Stomach smooth muscle (tissue), 2 donors: ENCODE data around the gene CCDC172.

ENCODE experiments used
- H3K27ac ChIP-seq: one replicate; pipeline ENCODE4 v1.7.0; 2013; ENCODE audit warnings: mild to moderate bottlenecking, low read length, inconsistent platforms
- H3K27me3 ChIP-seq, 2 donors: one replicate each; pipeline ENCODE4 v1.7.0; 2013; ENCODE audit warnings: low read length in 2 of 2; ENCODE audit not compliant: insufficient read depth in 2 of 2, control insufficient read depth in 1 of 2
- H3K36me3 ChIP-seq, 2 donors: one replicate each; pipeline ENCODE4 v1.7.0; 2013; ENCODE audit warnings: low read length in 2 of 2; ENCODE audit not compliant: control insufficient read depth in 2 of 2, insufficient read depth in 2 of 2
- H3K4me1 ChIP-seq: one replicate; pipeline ENCODE4 v1.7.0; 2013; ENCODE audit warnings: low read length; ENCODE audit not compliant: control insufficient read depth, insufficient read depth
- H3K4me3 ChIP-seq, 2 donors: one replicate each; pipeline ENCODE4 v1.7.0; 2013; ENCODE audit warnings: low read length in 2 of 2
- H3K9ac ChIP-seq, 2 donors: one replicate each; pipeline ENCODE4 v1.7.0; 2013; ENCODE audit warnings: low read length in 2 of 2, mild to moderate bottlenecking in 1 of 2
- H3K9me3 ChIP-seq, 2 donors: one replicate each; pipeline ENCODE4 v1.7.0; 2013; ENCODE audit warnings: low read length in 2 of 2; ENCODE audit not compliant: control insufficient read depth in 2 of 2
- donor health status: healthy.
- donor health status: Pancreatic carcinoma.

The CCDC172 gene

DNA sequence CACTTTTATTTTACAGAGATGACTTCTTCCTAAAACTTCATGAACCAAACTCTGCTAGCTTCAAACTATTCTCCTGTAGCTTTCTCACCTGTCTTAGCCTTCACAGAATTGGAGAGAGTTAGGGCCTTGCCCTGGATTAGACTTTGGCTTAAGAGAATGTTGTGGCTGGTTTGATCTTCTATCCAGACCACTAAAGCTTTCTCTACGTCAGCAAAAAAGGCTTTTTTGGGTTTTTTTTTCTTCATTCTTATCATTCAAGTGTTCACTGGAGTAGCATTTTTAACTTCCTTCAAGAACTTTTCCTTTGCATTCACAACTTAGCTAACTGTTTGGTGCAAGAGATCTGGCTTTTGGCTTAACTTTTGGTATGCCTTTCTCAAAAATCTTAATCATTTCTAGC, 19.3 kb upstream of the CCDC172 start:
- H3K4me3 ChIP-seq, result no peak overlapping the region
- H3K27me3 ChIP-seq, result no peaks in the 10 kb centered on the region
- H3K4me1 ChIP-seq, result no peaks in the 10 kb centered on the region
- H3K9ac ChIP-seq, result no peak overlapping the region
- H3K36me3 ChIP-seq, result no peaks in the 10 kb centered on the region
- H3K9me3 ChIP-seq, result no peaks in the 10 kb centered on the region
- H3K27ac ChIP-seq, result no peak overlapping the region

DNA sequence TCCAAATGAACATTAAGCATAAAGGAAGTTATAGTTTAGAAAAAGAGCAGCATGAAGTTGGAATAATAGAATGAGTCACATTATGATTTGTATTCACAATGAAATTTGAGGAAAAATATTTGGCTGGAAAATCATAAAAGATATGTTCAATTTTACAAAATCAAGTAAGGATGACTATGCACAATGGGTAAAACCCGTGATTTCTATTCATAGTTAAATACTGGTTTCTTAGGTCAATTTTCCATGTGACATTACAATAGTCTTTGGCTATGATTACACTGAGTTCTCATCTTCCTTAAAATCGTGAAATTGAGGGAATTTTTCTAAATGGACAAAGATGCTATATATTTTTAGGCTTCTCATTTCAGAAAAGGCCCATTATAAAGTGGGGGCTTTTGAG, 17.4 kb upstream of the CCDC172 start:
- no peaks in the 10 kb centered on the region for H3K36me3 ChIP-seq
- H3K9ac ChIP-seq, result no peak overlapping the region
- no peaks in the 10 kb centered on the region for H3K9me3 ChIP-seq
- no peak overlapping the region for H3K4me3 ChIP-seq
- no peaks in the 10 kb centered on the region for H3K27me3 ChIP-seq
- H3K4me1 ChIP-seq, result no peaks in the 10 kb centered on the region
- H3K27ac ChIP-seq, result no peak overlapping the region

DNA sequence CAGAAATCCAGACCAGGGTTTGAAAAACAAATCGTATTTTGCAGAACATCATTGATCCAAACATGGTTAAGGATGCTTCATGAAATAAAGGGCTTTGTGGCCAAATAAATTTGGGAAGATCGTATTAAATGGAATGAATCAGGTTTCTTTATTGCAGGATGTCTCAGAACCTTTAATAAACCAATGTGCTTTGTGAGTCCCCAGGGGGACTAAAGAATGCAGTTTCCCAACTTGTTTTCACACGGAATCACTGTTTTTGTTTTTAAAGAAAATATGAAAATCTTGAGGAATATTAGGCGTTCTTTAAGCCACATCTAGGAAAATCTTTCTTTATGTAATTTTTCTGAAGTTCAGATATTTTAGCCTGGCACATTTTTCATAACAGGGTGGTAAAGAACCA, 16.8 kb upstream of the CCDC172 start:
- H3K4me1 ChIP-seq, result no peaks in the 10 kb centered on the region
- H3K27ac ChIP-seq, result no peak overlapping the region
- no peak overlapping the region for H3K4me3 ChIP-seq
- no peaks in the 10 kb centered on the region for H3K9me3 ChIP-seq
- H3K27me3 ChIP-seq, result no peaks in the 10 kb centered on the region
- no peak overlapping the region for H3K9ac ChIP-seq
- H3K36me3 ChIP-seq, result no peaks in the 10 kb centered on the region

DNA sequence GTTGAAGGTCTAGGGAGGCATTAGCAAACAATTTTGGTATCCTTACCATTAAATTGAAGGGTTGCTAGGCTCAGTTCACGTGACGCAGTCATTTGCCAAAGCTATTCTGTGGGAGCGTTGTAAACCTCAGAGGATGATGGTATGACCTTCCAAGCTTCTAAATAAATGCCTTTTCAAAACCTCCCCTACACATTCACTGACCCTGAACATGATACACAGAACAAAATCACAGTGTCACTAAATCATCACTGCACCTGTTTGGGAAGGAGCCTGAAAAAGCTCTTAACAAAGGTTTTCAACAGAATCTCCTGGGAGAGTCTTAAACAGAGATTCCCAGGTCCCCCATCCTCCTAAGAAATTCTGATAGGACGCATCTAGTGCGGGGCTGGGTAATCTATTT, 13.2 kb upstream of the CCDC172 start:
- Histone ChIP-seq H3K4me1 (no peaks in the 10 kb centered on the region), H3K36me3 (no peaks in the 10 kb centered on the region), H3K9me3 (no peaks in the 10 kb centered on the region), H3K27ac (no peak overlapping the region), H3K27me3 (no peaks in the 10 kb centered on the region), H3K9ac (no peak overlapping the region), H3K4me3 (no peak overlapping the region)

DNA sequence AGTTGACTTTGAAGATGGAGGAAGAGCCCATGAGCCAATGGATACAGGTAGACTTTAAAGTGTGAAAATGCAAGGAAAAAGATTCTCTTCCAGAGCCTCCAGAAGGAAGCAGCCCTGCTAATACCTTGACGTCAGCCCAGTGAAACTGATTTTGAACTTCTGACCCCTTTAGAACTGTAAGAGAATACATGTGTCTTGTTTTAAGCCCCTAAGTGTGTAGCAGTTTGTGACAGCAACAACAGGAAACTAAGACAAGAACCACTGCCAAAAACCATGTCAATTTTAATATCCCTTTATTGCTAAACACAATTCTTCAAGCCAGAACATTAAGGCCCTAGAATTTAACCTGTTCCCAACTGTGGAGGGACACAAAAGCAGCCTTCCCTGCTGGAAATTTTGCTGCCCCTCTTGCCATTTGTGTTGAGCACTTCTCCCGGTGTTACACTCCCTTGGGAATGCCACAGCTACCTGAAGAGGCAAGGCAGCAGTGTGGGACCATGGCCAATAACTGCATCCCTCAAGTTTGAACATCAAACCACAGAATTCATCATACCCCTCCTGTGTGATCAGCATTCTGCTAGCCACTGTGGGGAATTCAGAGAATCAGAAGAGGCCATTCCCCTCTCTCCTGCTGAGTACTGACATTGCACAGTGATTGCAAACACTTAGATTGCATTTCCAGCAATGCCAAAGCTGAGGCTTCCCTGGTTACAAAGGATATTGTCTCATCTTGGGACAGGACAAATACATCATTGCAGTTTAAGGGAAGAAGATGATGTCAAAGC, 12.3 kb upstream of the CCDC172 start:
- H3K9ac ChIP-seq, result no peak overlapping the region
- H3K4me3 ChIP-seq, result no peak overlapping the region
- no peaks in the 10 kb centered on the region for H3K36me3 ChIP-seq
- H3K9me3 ChIP-seq, result no peaks in the 10 kb centered on the region
- no peaks in the 10 kb centered on the region for H3K27me3 ChIP-seq
- no peak overlapping the region for H3K27ac ChIP-seq
- H3K4me1 ChIP-seq, result no peaks in the 10 kb centered on the region

DNA sequence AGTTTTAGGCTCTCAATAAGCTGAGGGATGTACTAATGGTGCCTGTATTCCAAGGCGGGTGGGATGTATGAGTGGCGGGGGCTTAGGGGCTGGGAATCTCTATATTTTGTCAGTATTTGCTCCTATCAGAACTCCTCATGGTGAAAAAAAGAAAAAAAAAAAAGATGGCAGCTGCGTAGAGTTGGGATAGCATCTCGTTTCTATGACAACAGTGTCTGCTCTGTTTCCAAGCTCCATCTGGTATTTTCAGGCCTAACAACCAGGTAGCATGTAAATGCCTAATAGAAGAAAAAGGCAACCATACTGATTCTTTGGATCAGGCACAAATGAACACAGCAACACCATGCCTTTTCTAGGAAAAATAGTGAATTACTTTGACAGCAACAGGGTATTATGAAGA, 11.7 kb upstream of the CCDC172 start:
- H3K9me3 ChIP-seq, result no peaks in the 10 kb centered on the region
- no peaks in the 10 kb centered on the region for H3K36me3 ChIP-seq
- H3K4me1 ChIP-seq, result no peaks in the 10 kb centered on the region
- no peak overlapping the region for H3K9ac ChIP-seq
- H3K27me3 ChIP-seq, result no peaks in the 10 kb centered on the region
- H3K4me3 ChIP-seq, result no peak overlapping the region
- no peak overlapping the region for H3K27ac ChIP-seq

DNA sequence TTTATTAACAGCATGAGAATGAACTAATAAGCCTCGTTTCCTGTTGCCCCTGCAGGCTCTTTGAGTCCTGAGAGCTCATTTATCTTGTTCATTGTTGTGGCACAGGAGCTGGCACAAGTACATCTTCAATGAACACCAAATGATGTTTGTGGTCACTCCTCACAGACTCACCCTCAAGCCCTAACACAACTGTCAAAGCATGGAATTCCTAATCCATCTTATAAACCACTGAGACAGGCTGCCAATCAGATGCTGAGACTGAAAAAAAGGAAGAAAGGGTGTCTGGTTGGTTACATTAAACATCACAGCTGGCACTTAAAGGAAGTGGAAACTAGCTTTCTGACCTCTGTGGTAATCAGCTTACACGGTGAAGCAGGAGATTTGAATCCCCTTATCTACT, 7.7 kb upstream of the CCDC172 start:
- Histone ChIP-seq H3K9ac (no peak overlapping the region), H3K4me3 (no peak overlapping the region), H3K36me3 (no peaks in the 10 kb centered on the region), H3K4me1 (no peaks in the 10 kb centered on the region), H3K27me3 (no peaks in the 10 kb centered on the region), H3K27ac (no peak overlapping the region), H3K9me3 (no peaks in the 10 kb centered on the region)

DNA sequence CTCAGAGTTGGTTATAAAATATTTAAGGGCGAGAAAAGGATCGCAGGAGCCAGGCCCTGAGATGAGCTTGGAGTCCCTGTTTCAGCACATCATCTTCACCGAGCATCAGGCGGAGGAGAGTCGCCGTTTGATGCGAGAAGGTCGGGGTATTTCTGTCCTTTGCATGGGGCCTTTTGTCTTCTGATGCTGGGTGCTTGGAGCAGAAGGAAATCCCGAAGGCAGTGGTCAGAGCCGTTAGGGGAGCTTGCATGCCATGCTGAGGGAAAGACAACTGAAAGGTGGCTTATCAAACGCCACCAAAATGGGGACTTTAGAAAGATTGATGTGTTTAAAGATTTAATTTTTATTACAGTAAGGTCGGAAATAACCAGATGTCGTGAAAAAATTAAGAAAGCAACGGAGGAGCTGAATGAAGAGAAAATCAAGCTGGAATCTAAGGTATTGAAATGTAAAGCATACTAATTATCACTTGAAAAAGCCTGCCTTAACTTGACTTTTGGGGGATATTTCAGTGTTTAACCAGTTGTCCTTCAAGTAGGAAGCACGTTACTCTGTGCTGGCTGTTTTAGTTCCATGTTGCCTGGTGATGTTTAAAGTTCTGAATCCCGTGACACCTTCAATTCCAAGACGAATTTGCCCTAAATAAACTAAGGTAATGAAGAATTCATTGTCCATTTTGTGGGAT, 845 bp downstream of the CCDC172 start:
- Histone ChIP-seq H3K9me3 (no peaks in the 10 kb centered on the region), H3K27ac (no peak overlapping the region), H3K36me3 (no peaks in the 10 kb centered on the region), H3K4me1 (no peaks in the 10 kb centered on the region), H3K4me3 (no peak overlapping the region), H3K9ac (no peak overlapping the region), H3K27me3 (no peaks in the 10 kb centered on the region)

DNA sequence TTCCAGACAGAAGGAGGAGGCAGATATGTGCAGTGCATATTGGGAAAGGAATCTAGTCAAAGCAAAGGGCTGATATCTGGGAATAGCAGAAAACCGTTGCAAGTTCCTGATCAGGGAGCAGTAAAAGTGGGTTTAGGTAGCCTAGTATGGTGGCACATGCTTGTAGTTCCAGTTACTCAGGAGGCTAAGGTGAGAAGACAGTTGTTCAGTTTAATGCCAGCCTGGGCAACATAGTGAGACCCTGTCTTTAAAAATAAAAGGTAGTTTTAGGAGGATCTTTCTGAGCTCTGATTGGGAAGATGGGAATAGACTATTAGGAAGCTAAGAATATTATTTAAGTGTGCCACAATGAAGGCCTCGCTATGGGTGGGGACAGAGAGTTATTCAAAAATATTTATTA, 1.7 kb downstream of the CCDC172 start:
- no peak overlapping the region for H3K27ac ChIP-seq
- H3K9ac ChIP-seq, result no peak overlapping the region
- H3K4me1 ChIP-seq, result no peaks in the 10 kb centered on the region
- no peaks in the 10 kb centered on the region for H3K27me3 ChIP-seq
- H3K4me3 ChIP-seq, result no peak overlapping the region
- no peaks in the 10 kb centered on the region for H3K36me3 ChIP-seq
- H3K9me3 ChIP-seq, result no peaks in the 10 kb centered on the region

DNA sequence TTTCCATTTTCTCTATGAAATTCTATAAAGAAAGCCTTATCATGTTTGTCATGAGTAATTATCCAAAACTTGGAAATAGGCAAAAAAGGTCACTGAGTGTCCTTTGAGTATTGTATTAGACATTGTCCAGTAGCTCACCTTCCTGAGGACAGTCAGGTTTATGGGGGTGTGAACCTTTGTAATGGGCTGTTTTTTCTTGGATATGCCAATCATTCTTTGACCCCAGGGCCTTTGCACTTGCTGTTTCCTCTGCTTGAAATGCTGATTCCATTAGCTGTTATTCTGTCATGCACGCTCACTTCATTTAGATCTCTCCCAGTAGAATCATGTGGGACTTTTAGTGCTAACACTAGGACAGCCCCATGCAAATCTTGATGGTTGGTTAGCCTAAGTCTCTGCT, 4.9 kb downstream of the CCDC172 start:
- Histone ChIP-seq H3K9me3 (no peaks in the 10 kb centered on the region), H3K36me3 (no peaks in the 10 kb centered on the region), H3K4me1 (no peaks in the 10 kb centered on the region), H3K27ac (no peak overlapping the region), H3K9ac (no peak overlapping the region), H3K4me3 (no peak overlapping the region), H3K27me3 (no peaks in the 10 kb centered on the region)

DNA sequence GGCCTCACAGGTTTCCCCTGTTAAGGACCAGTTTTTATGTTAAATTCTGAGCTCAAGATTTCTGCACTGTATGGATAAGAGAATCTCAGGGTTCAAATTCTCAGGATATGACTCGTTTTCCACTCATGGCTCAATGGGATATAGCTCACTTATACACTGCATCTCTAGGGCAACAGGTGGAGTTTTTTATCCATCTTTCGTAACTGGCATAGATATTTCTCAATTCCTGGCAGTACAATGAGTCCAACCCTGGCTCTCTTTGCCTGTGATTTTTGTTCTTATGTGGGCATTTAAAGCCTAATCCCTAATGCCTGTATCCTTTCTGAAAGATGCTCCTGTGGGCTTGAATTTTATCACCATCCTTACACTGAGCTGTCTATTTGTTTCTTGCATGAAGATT, 7.6 kb downstream of the CCDC172 start:
- no peak overlapping the region for H3K9ac ChIP-seq
- H3K27me3 ChIP-seq, result no peaks in the 10 kb centered on the region
- no peak overlapping the region for H3K27ac ChIP-seq
- no peaks in the 10 kb centered on the region for H3K9me3 ChIP-seq
- no peaks in the 10 kb centered on the region for H3K4me1 ChIP-seq
- no peaks in the 10 kb centered on the region for H3K36me3 ChIP-seq
- H3K4me3 ChIP-seq, result no peak overlapping the region
